ENCODE measurements around the gene SLC30A7.
"Not testable (repeated sequence)": the region's sequence is repeated elsewhere in the genome, so short reads cannot be mapped to it uniquely, and the experiment has no call there.

SLC30A7 gene

DNA sequence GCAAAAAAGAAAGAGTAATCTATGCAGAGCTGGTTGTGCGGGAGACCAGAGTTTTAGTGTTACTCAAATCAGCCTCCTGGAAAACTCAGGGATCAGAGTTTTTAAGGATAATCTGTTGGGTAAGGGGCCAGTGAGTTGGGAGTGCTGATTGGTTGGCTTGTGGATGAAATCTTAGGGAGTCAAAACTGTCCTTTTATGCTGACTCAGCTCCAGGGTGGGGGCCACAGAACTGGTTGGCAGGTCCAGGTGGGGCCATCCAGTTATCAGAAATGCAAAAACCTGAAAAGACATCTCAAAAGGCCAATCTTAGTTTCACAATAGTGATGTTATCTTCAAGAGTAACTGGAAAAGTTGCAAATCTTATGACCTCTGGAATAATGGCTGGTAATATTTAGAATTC is 4.5 kb upstream of the SLC30A7 start:
- DNase-seq: no peak

DNA sequence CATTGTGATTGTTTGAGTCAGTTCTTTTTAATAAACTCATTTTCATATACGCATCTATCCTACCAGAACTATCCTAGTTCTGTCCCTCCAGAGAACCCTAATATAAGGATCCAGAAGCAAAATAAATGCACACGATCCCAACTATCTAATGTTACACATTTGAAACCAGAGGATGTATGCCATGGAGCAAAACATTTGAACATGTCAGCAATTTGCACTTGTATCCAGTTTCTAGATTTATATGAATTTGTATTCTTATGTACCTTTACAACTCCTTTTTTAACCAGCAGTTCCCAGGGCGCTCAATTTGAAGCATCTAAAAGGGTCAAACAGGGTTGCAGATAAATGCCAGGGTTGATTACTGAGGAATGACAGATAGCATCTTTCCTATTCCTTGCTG is 3.3 kb upstream of the SLC30A7 start:
- no peak for DNase-seq

DNA sequence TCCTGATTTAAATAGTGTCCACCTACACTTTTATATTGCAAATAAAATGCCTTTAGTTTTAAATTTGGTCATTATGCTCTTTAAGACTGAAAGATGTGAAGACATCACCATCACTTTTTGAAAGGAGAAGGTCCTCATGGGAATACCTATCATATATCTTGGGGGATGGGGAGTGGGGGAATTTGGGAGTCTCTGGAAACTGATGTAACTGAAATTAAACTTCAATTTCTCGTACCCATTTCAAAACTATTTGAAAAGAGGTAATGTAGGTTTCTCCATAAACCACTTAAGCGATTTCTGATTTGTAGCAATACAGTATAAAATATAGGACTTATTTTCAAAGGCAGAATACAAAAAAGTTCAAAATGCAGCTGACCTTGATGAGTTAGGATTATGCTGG is 2.2 kb upstream of the SLC30A7 start:
- DNase-seq: no peak

DNA sequence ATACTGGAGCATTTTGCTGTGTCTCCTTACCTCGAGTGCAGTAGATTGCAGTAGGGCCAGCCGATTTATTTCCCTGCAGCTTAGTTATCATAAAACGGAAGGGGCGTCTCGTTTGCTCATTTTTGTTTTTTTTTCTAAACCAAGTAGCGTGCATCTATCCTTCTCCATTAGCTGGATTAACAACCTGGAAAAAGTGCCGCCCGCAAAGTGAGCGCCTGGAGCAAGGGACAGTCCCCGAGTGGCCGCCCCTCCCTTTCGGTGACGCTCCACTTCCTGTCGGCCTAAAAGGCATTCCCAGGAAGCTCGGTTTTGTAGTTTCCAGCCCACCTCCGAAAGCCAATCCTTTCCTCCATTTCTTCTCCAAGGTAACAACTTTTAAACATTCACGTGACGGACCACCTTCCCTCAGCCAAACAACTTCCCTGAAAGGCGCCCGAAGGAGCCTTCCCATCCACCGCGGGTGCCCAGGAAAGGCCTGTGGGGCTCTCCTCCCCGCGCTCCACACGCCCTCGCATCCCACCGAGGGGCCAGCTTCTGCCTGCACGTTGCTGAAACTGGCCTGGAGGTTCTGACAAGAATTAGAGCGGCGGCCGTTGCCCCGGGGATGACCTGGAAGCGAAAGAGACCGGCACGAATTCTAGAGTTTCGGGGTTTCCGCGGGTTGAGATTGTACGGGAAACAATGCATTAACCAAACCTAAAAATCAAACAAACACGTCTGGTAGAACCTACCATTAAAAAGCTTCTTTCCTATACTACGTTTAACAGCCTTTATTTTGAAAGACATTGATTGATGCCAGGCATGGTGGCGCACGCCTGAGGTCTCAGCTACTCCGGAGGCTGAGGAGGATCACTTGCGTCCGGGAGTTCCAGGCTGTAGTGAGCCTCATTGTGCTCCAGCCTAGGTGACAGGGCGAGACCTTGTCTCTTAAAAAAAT is 1.0 kb upstream of the SLC30A7 start, which contains the start of gene EXTL2:
TSS of gene EXTL2 (minus strand) at position 240 of the 937 bp plus-strand sequence. CDS start 6,085 bp downstream, outside the sequence.
- DNase-seq: peak; percentile 84 to 90

DNA sequence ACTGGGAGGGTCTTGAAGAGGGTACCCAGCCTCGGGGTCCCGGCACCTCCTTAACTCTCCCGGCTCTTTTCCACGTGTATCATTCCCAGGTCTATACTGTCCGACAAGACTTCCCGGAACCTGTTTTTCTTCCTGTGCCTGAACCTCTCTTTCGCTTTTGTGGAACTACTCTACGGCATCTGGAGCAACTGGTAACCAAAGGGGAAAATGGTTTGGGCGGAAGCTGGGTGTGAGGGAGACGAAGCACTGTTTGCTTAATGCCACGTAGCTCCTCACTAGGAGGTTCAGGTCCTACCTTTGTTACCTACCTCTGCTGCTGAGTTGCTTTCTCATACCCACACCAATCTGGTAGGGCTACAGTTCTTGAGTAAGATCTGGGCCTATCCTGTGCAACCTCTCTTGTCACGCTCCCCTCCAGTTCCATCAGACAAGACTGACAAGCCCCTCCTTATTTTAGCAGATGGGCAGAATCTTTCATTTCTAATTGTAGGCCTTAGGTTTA is 642 bp downstream of the SLC30A7 start:
- peak; percentile 23 to 40 for DNase-seq

DNA sequence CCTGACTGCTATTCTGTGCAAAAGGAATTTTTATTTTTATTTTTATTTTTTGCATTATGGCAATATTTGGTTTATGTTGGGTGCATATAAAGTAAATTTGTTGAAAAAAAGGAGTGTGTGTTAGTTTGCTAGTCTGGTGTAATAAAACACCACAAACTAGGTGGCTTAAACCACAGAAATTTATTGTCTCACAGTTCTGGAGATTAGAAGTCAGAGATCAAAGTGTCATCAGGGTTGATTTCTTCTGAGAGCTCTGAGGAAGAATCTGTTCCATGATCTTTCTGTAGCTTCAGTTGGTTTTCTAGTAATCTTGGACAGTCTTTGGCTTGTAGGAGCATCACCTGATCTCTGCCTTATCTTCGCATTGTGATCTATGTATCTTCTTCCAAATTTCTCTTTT is 6.5 kb downstream of the SLC30A7 start:
- DNase-seq: no peak

DNA sequence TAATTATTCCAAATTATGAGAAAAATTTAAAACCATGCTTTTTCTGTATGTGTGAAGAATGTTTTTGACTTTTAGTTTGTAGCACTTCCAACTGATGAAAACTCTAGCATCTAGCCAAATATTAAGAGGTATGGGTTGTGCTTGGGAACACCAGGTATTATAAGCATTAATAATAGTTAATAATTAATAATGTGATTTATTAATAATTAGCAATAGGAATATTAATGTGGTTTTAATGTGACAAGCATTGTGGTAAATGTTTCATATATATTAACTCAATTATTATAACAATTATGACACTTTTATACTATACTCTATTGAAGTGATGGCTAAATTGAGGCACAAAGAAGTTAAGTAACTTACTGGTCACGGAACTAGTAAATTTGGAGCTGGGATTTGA is 7.9 kb downstream of the SLC30A7 start:
- no peak for DNase-seq

DNA sequence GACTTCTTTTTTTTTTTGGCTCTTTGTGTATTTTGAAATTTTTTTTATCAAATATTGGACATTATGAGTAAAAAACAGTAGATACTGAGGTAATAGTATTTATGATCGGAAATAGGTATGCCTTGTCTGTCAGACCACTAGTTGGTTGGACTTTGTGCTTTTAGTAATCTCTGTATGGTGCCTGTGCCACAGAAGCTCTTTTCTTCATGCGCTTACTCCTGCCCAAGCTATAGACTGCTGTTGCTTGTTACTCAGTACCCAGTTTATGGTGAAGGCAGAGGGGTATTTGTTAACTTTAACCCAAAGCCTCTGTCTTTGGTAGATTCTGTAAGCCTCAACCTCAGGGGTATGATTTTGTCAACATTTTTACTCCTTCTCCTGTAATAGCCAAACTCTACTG is 8.6 kb downstream of the SLC30A7 start:
- DNase-seq: no peak

DNA sequence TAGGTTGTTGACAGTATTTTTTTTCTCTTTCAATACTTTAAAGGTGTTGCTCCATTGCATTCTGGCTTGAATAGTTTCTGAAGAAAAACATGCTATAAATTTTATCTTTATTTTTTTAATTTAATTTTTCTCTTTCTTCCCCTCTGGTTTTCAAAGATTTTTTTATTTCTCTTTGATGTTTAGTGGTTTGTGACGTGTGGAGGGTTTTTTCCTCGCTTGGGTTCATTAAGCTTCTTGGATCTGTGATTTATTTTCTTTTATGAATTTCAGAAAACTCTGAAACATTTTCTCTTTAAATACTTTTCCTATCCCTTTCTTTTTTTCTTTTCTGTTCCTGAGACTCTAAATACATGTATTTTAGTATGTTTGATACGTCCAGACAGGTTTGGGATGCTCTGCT is 9.3 kb downstream of the SLC30A7 start:
- DNase-seq: no peak

DNA sequence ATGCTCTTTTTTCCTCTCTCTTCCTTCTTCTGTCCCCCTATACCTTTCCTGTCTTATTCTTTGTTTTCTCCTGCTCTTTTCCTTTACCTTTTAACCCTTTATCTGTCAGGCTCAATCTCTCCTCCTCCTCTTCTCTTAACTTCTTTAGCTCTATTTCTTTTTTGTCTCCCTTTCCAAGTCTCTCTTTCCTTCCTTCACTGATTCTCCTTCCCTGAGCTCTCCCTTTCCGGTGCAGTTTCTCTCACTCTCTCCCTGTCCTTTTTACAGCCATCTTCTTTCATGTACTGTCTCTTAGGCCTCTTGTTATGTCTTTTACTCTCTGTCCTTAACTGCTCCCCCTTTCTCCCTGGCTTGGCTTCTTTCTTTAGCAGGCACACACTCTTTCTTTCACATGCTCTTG is 12.0 kb downstream of the SLC30A7 start:
- no peak for DNase-seq

DNA sequence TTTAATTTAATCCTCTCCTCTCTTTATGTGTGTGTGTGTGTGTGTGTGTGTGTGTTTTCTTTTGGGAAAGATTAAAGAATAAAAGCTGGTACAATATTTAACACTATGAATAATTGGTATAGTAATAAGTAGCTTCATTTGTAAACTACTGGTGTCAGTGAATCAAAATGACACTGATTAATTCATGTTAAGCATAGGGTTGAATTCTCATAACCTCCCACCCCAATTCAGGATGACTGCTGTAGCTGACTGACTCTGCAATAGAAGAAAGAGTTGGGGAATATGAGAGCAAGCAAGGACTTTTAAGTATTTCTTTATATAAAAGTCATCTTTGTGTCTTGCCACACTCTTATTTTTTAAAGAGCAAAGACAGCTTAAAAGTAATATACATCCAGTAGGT is 13.1 kb downstream of the SLC30A7 start:
- no peak for DNase-seq

DNA sequence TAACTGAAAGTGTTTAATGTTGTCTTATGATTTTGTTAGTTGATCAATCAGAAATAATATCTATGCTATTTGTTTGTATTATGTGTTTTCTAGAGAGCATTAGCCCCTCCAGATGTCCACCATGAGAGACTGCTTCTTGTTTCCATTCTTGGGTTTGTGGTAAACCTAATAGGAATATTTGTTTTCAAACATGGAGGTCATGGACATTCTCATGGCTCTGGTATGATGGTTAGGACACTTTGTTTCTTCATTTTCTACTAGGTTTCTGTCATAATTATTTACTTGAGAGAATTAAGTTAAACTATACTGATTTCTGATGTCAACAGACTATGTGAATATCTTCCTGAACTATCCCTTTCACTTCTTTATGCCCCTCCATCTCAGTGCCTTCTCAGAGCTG is 16.1 kb downstream of the SLC30A7 start:
- DNase-seq: no peak

DNA sequence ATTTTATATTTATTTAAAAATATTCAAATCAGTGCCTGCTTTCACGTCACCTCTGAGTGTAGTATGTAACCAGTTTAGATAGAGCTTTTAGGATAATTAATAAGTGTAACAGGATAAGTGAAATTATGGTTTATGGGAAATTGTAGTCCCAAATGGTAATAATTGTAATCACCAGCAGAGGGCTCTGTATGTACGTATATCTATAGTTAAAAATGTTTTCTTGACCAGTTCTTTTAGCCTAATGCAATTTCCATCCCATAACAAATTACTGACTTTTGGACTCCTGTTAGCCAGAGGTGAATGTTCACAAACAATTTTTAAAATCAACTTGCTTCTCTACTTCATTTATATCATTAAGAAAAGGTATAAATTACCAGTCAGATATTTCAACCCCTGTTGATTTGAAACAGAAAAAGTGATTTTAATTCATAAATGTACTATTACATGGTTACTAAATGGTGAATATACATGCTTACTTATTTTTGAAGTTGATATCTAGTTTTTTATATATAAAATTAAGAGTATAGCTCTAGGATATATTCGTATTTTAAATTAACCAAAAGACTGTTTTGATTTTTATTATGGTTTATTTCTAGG is 25.3 kb downstream of the SLC30A7 start:
- DNase-seq: peak; percentile 17 to 20

DNA sequence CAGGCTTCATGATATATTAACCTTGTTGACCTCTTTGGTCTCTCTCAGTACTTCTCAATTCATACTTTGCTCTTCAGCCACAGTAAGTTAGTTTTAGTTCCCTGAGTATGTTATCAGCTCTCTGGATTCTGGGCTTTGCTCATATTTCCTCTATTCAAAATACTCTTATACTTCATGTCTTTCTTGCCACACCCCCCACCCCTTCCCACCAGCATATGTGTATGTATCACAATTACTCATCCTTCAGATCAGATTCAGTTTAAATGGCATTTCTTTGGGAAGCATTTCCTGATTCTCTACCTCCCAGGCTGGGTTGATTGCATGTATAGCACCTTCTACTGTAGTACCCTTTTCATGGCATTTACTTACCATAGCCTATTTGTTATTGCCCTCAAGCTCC is 28.3 kb downstream of the SLC30A7 start:
- no peak for DNase-seq

DNA sequence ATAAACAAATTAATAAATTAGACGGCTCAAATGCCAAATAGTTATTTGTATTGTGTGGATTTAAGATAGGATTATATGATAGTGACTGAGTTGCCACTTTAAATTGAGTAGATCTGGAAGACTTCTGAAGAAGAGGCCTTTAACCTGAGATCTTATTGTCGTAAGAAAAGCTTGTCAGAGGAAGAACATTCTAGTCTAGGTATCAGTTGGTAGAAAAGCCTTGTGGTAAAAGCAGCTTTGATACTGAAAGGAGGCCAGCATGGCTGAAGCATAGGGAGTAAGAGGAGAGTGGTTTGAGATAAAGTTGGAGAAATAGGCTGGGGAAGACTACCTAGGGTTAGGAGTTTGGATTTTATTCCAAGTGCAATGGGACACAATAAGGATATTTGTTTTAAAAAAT is 29.1 kb downstream of the SLC30A7 start:
- DNase-seq: no peak

DNA sequence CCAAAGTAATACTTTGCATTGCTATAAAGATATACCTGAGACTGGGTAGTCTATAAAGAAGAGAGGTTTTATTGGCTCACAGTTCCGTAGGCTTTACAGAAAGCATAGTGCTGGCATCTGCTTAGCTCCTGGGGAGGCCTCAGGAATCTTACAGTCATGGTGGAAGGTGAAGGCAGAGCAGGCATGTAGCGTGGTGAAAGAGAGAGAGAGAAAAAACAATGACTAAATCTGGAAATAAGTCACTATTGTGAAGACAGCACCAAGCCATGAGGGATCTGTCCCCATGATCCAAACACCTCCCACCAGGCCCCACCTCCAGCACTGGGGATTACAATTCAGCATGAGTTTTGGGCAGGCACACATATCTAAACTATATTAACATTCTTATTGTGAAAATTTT is 30.4 kb downstream of the SLC30A7 start:
- no peak for DNase-seq

DNA sequence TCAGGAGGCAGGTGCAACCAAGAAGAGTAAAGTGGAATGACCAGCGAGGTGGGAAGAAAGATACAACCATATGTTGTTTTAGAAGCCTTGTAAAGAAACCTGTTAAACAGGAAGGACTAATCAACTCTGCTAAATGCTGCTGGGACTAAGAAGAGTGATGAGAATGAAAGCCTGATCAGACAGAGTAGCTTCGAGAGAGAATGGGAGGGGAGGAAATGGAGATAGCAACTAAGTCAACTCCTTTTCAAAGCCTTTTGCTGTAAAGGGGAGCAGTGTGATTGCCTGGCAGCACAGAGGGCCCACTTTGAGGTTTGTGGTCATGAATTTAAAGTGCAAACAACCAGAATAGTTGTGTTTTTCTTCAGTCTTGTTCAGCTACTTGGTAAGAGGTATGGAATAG is 31.4 kb downstream of the SLC30A7 start:
- DNase-seq: no peak

DNA sequence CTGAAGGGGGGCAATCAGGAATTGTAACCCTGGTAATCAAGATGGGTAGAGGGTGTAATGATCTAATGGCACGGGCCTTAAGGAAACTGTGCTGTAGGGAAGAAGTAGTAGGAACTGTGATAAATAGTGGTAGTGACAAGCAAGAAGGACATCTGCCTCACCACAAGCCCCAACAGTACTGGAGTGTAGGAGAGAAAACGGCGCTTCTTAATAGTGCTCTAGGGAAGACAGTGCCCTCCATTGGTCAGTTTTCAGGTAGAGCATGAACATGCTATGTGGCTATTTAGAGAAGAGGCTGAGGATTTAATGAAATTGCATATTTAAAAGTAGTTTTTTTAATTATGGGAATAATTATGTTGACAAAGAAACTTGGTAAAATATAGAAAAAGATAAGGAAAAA is 32.2 kb downstream of the SLC30A7 start:
- no peak for DNase-seq

DNA sequence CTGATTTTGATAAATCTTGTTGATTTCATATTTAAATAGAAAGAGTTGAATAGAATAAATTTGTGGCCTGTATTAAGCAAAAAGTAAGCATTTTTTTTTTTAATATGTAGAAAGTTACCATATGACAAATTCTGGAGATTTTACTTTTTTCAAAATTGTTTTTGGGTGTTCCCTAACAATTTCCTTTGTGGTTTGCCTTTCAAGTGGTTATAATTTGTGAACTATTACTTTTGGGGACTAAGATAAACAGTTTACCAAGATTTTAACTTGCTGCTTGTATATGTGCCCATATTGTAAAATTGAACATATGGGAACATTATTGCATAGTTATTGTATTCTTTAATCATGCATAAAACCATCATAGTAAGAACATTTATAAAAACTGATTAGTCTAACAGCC is 34.6 kb downstream of the SLC30A7 start:
- DNase-seq: no peak

DNA sequence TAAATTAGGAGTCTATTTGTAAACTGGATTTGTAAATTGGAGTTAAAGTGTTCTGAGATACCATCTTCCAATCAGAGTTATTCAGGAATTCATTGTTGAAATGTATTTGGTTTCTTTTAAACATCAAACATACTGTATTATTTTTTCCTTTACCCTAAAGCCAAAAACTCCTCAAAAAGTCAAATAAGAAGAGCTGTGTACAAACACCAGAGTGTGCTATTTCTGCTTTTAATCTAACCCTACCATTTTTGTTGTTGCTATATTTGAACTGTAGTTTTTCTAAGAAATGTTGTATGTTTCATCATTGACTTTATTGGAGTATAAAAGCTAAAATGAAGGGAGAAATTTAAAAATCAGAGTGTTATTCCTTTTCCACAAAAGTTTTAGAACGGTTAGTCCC is 35.8 kb downstream of the SLC30A7 start:
- DNase-seq: no peak

DNA sequence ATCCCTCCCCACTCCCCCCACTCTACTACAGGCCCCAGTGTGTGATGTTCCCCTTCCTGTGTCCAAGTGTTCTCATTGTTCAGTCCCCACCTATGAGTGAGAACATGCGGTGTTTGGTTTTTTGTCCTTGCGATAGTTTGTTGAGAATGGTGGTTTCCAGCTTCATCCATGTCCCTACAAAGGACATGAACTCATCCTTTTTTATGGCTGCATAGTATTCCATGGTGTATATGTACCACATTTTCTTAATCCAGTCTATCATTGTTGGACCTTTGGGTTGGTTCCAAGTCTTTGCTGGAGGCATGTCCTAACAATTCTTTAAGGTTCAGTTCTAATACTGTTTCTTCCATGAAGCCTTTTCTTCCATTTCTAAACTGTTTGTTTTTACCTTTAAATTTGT is 37.7 kb downstream of the SLC30A7 start:
- not testable (repeated sequence) for DNase-seq

DNA sequence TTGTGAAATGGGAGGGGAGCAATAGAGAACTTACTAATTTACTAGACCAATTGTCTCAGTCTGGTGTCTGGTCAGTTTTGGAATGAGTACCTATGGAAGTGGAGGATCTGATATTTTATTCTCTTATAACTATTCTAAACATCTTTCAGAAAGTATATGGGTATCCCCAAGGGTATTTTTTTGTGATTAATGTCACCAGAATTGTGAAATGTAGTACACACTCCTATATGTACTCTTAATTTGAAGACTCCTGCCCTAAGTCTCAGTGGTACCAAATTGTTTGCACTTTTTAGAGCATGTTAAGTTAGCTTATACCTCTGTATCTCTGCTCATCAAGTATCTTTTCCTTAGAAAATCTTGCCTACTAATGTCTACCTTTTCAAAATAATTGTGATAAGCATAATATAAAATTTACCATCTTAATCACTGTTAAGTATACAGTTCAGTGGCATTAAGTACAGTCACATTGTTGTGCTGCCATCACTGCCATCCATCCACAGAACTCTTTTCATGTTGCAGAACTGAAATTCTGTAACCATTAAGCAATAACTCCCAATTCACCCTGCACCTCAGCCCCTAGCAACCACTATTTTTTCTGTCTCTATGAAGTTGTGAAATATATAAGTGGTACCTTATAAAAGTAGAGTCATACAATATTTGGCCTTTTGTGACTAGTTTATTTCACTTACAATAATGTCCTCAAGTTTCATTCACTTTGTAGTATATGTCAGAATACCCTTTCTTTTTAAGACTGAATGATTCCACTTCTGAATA is 40.5 kb downstream of the SLC30A7 start:
- DNase-seq: no peak

DNA sequence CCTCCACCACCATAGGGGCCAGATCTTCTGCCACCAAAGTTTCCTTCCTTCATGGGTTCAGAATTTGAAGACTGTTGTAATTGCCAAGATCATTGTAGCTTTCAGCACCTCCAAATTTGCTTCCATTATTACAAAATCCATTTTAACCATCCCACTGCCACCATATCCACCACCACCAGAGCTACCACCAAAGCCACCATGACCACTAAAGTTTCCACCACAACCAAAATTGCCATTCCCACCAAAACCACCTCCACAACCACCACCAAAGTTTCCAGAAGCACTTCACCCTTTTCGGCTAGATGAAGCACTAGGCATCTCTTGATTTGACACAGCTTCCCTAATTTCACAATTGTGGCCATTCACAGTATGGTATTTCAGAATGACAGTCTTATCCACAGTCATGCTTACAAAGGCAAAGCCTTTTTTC is 45.2 kb downstream of the SLC30A7 start:
- no peak for DNase-seq
